ENCODE results near the gene GALM.
A peak's percentile ranks its signal among the peaks of the same experiment; 100 is the strongest.

Gene GALM

GRCh38 chr2:38747819-38748218, 81.9 kb downstream of the GALM start:
- H3K4me3 ChIP-seq (ENCODE audit: insufficient read depth, low read length, poor library complexity, severe bottlenecking): no peak overlapping the region
- peak overlapping the region; percentile 25 for H3K4me2 ChIP-seq (ENCODE audit: low read depth, low read length, poor library complexity, severe bottlenecking)
- peaks cover 65% of the 10 kb centered on the region for H4K20me1 ChIP-seq (ENCODE audit: low read depth, low read length)
- no peak overlapping the region for H3K27ac ChIP-seq (ENCODE audit: low read depth, low read length)
- H2AFZ ChIP-seq (ENCODE audit: low read depth, low read length, severe bottlenecking): no peak overlapping the region
- H3K9me2 ChIP-seq (replicated peaks; ENCODE audit: insufficient read depth, low read length): no peaks in the 10 kb centered on the region
- H3K36me3 ChIP-seq (ENCODE audit: low read length): peaks cover 71% of the 10 kb centered on the region
- TF ChIP-seq CTCF (IDR thresholded peaks at IDR 0.05; ENCODE audit: insufficient read depth, low read length, poor library complexity, severe bottlenecking): no peak
- TF ChIP-seq EZH2phosphoT487 (conservative IDR thresholded peaks at IDR 0.05; ENCODE audit: low read length): no peak
- H3K9ac ChIP-seq (ENCODE audit: low read length): no peak overlapping the region
- no peaks in the 10 kb centered on the region for H3K9me3 ChIP-seq (ENCODE audit: insufficient read depth, low read length)
- H3K27me3 ChIP-seq (ENCODE audit: low read length): no peaks in the 10 kb centered on the region
- H3K79me2 ChIP-seq (ENCODE audit: insufficient read depth, low read length): peaks cover 80% of the 10 kb centered on the region
- H3F3A ChIP-seq (ENCODE audit: insufficient read depth): peaks cover 76% of the 10 kb centered on the region

- Histone ChIP-seq H3K27ac (ENCODE audit: low read depth, low read length) (no peak overlapping the region), H3K9me2 (replicated peaks; ENCODE audit: insufficient read depth, low read length) (no peaks in the 10 kb centered on the region), H3K36me3 (ENCODE audit: low read length) (peaks cover 68% of the 10 kb centered on the region), H3F3A (ENCODE audit: insufficient read depth) (peaks cover 71% of the 10 kb centered on the region), H2AFZ (ENCODE audit: low read depth, low read length, severe bottlenecking) (no peak overlapping the region), H3K27me3 (ENCODE audit: low read length) (no peaks in the 10 kb centered on the region), H3K9ac (ENCODE audit: low read length) (no peak overlapping the region), H3K4me3 (ENCODE audit: insufficient read depth, low read length, poor library complexity, severe bottlenecking) (no peak overlapping the region), H3K9me3 (ENCODE audit: insufficient read depth, low read length) (no peaks in the 10 kb centered on the region), H3K79me2 (ENCODE audit: insufficient read depth, low read length) (peaks cover 77% of the 10 kb centered on the region), H4K20me1 (ENCODE audit: low read depth, low read length) (peaks cover 63% of the 10 kb centered on the region), H3K4me2 (ENCODE audit: low read depth, low read length, poor library complexity, severe bottlenecking) (peak overlapping the region; percentile 83)
- TF ChIP-seq EZH2phosphoT487 (conservative IDR thresholded peaks at IDR 0.05; ENCODE audit: low read length): no peak
- TF ChIP-seq CTCF (IDR thresholded peaks at IDR 0.05; ENCODE audit: insufficient read depth, low read length, poor library complexity, severe bottlenecking): no peak
Observed at GRCh38 chr2:38748391-38748790, 82.5 kb downstream of the GALM start.

GRCh38 chr2:38748943-38749804, 83.3 kb downstream of the GALM start:
- Histone ChIP-seq H3K4me3 (ENCODE audit: insufficient read depth, low read length, poor library complexity, severe bottlenecking) (peak overlapping the region; percentile 93), H3K36me3 (ENCODE audit: low read length) (peaks cover 60% of the 10 kb centered on the region), H4K20me1 (ENCODE audit: low read depth, low read length) (peaks cover 55% of the 10 kb centered on the region), H3K4me2 (ENCODE audit: low read depth, low read length, poor library complexity, severe bottlenecking) (peak overlapping the region; percentile 83), H2AFZ (ENCODE audit: low read depth, low read length, severe bottlenecking) (no peak overlapping the region), H3K27me3 (ENCODE audit: low read length) (no peaks in the 10 kb centered on the region), H3K27ac (ENCODE audit: low read depth, low read length) (no peak overlapping the region), H3K9me2 (replicated peaks; ENCODE audit: insufficient read depth, low read length) (no peaks in the 10 kb centered on the region), H3K9me3 (ENCODE audit: insufficient read depth, low read length) (no peaks in the 10 kb centered on the region), H3F3A (ENCODE audit: insufficient read depth) (peaks cover 63% of the 10 kb centered on the region), H3K79me2 (ENCODE audit: insufficient read depth, low read length) (peaks cover 69% of the 10 kb centered on the region), H3K9ac (ENCODE audit: low read length) (peak overlapping the region; percentile 97)
- TF ChIP-seq CTCF (IDR thresholded peaks at IDR 0.05; ENCODE audit: insufficient read depth, low read length, poor library complexity, severe bottlenecking) (no peak), EZH2phosphoT487 (conservative IDR thresholded peaks at IDR 0.05; ENCODE audit: low read length) (no peak)

All from SU-DHL-6 (cell line).